Bronchial epithelial cell (primary cell): ENCODE results near the gene BCOR. TPM values are rescaled to one million over a fixed set of nuclear protein-coding genes. Genes with fewer than 3 reads are reported as not detected.

ENCODE experiments used
- DNase-seq: peaks from one replicate; pipeline ENCODE4 v3.0.0-alpha.2; 2010; ENCODE audit warnings: low read depth
- FAIRE-seq: peaks from 2 replicates; lab custom pipeline; 2011; peaks lifted over from hg19 to GRCh38; lab: Jason Lieb, UNC
- H3K27me3 ChIP-seq: 2 replicates; pipeline ENCODE4 v1.5.1; 2011; ENCODE audit warnings: low read length; ENCODE audit not compliant: control insufficient read depth, insufficient read depth
- H3K36me3 ChIP-seq: 2 replicates; pipeline ENCODE4 v1.5.1; 2011; ENCODE audit warnings: low read length; ENCODE audit not compliant: control insufficient read depth, insufficient read depth
- H3K4me3 ChIP-seq: 2 replicates; pipeline ENCODE4 v1.5.1; 2011; ENCODE audit warnings: mild to moderate bottlenecking, low read depth, low read length, control low read depth
- CTCF ChIP-seq: IDR thresholded peaks from 2 replicates; pipeline ENCODE4 v1.5.1; 2011; ENCODE audit warnings: mild to moderate bottlenecking, moderate library complexity, low read length, control low read depth, inconsistent platforms; ENCODE audit not compliant: insufficient read depth, severe bottlenecking
- total RNA-seq: library from RNA; depleted of rRNA; stranded (reverse); fragments of >200 nt; gene quantifications from 2 replicates; pipeline ENCODE4 v1.2.1, GENCODE V29; 2014

The BCOR gene
- total RNA-seq, 1 donor from 2014 or later, result 6.1 TPM

DNA sequence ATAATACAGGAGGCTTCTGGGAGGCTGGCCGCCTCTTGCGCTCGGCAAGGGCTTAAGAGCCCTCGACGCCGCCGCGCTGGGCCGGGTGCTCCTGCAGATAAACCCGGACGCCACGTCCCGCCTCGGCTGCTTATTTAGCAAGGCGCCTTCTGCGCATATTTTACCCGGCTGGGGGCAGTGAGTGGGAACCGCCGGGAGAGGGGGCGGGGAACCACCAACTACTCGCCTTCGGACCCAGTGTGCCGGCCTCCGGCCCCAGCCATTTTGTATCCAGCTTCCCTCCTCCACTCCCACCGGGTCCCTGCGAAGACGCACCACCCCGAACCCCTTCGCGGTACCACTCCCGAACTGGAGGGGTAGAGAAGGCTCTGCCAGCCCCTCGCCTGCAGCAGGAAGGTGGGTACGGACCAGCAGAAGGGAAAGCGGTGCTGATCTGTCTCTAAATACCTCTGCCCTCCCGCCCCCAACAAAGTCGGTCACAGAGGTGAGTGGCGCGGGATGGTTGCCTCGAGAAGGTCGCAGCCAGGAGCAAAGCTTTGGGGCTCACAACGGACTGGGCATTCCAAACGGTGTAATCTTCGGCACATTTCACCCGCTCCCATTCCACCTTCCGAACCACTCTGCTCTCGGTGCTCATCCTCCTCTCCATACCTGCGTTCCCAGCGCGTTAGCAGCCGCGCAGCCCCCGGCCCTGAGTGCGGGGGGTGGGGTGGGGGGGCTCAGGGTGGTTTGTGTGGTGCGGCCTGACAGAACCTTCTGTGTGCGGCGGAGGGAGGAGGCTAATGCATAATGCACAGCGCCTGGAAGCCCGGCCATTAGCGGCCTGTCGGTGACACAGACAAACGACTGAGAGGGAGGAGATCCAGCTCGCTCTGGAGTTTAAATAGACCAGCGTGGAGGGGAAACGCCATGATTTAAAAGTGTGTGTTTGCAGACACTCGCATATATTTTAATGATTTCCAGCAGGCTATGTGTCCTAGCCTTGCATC, 4.9 kb upstream of the BCOR start:
- DNase-seq (no peak), FAIRE-seq (no peak)
- H3K4me3 ChIP-seq, result no peak overlapping the region
- TF ChIP-seq CTCF, result no peak
- no peaks in the 10 kb centered on the region for H3K36me3 ChIP-seq
- H3K27me3 ChIP-seq, result no peaks in the 10 kb centered on the region

- no peak for FAIRE-seq
- Histone ChIP-seq H3K36me3 (no peaks in the 10 kb centered on the region), H3K27me3 (no peaks in the 10 kb centered on the region), H3K4me3 (no peak overlapping the region)
- no peak for TF ChIP-seq CTCF
- DNase-seq, result no peak
Measured at GRCh38 chrX:40101430-40101802, 3.7 kb upstream of the BCOR start.

DNA sequence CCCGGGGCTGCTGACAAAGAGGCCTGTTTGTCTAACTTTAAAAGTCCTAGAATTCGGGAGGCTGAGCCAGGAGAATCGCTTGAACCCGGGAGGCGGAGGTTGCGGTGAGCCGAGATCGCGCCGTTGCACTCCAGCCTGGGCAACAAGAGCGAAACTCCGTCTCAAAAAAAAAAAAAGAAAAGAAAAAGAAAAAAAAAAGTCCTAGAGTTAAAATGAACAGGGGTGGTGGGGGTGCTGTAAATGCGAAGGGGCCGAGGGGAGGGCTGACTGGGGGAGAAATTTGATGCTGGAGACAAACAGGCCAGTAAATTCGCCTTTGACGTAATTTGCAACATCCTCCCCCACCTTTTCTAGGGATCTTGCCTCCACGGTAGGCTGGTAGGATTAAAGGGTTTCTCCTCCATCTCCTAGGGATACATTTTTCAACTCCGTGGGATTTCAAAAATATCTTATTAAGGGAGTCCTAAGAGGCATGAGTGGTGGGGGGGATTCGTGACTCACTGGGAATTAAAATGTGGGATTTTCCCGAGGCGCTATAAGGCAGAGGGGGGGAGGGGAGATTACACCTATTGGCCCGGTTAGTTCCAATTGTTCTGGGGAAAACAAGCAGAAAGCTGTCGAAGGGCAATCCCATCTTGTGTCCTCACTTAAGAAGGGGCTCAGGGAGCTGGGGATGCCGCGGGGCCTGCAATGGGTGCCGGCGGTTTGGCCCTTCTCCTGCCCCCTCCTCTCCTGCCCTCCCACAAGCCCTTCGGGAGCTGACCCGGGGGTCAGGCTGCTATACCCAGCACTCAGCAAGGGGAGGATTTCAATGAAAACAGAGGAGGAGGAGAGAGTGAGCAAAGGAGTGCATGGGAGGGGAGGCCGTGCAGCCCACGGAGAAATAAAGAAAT, 3.0 kb upstream of the BCOR start:
- no peak for FAIRE-seq
- no peak overlapping the region for H3K4me3 ChIP-seq
- H3K27me3 ChIP-seq, result no peaks in the 10 kb centered on the region

GRCh38 chrX:40100141-40100536, 2.4 kb upstream of the BCOR start:
- no peak for TF ChIP-seq CTCF
- no peak overlapping the region for H3K4me3 ChIP-seq
- no peaks in the 10 kb centered on the region for H3K27me3 ChIP-seq
- no peak for DNase-seq
- FAIRE-seq, result no peak
- no peaks in the 10 kb centered on the region for H3K36me3 ChIP-seq

More for the DNA sequence above, 3.0 kb upstream of the BCOR start:
- DNase-seq, result no peak
- no peaks in the 10 kb centered on the region for H3K36me3 ChIP-seq
- no peak for TF ChIP-seq CTCF

- Histone ChIP-seq H3K4me3 (peak overlapping the region; percentile 53), H3K27me3 (no peaks in the 10 kb centered on the region), H3K36me3 (no peaks in the 10 kb centered on the region)
- no peak for TF ChIP-seq CTCF
- no peak for FAIRE-seq
- DNase-seq, result no peak
Measured at GRCh38 chrX:40099055-40099958, 1.5 kb upstream of the BCOR start.
